WTC11 (cell line): Measurements from ENCODE around the gene ZDHHC4.

Experiments used
- CBFB ChIP-seq: sonication (generic); formaldehyde crosslinking; IDR thresholded peaks from 2 replicates; pipeline ENCODE4 v1.8.1; 2022; ENCODE audit warnings: mild to moderate bottlenecking, low read depth, missing genetic modification reagents
- CREM ChIP-seq: sonication (generic); formaldehyde crosslinking; IDR thresholded peaks from 2 replicates; pipeline ENCODE4 v1.8.1; 2022; ENCODE audit warnings: mild to moderate bottlenecking, missing genetic modification reagents, moderate library complexity
- ELF4 ChIP-seq: sonication (generic); formaldehyde crosslinking; IDR thresholded peaks from 2 replicates; pipeline ENCODE4 v1.8.1; 2022; ENCODE audit warnings: low read depth, mild to moderate bottlenecking, moderate library complexity, missing genetic modification reagents
- EMX1 ChIP-seq: fragments of 250-450 bp; sonication (Bioruptor Pico); IDR thresholded peaks from 2 replicates; pipeline ENCODE4 v1.8.0; 2021; ENCODE audit warnings: mild to moderate bottlenecking
- GABPB1 ChIP-seq: sonication (generic); formaldehyde crosslinking; IDR thresholded peaks from 2 replicates; pipeline ENCODE4 v1.8.1; 2023; ENCODE audit warnings: mild to moderate bottlenecking, missing genetic modification reagents
- KAT7 ChIP-seq: sonication (generic); formaldehyde crosslinking; IDR thresholded peaks from 2 replicates; pipeline ENCODE4 v1.8.1; 2023; ENCODE audit warnings: missing genetic modification reagents, mild to moderate bottlenecking, borderline replicate concordance
- MAX ChIP-seq: sonication (generic); formaldehyde crosslinking; IDR thresholded peaks from 2 replicates; pipeline ENCODE4 v1.8.0; 2022; ENCODE audit warnings: mild to moderate bottlenecking, missing genetic modification reagents
- MYBL2 ChIP-seq: sonication (generic); formaldehyde crosslinking; IDR thresholded peaks from 2 replicates; pipeline ENCODE4 v1.8.1; 2023; ENCODE audit warnings: mild to moderate bottlenecking, moderate library complexity, missing genetic modification reagents
- NFYB ChIP-seq: sonication (generic); formaldehyde crosslinking; conservative IDR thresholded peaks from 2 replicates; pipeline ENCODE4 v1.8.0; 2022; ENCODE audit warnings: low read depth, missing genetic modification reagents
- ZNF263 ChIP-seq: sonication (generic); formaldehyde crosslinking; IDR thresholded peaks from 2 replicates; pipeline ENCODE4 v1.8.1; 2022; ENCODE audit warnings: low read depth, mild to moderate bottlenecking, moderate library complexity, missing genetic modification reagents
- ZNF532 ChIP-seq: fragments of 250-450 bp; sonication (Bioruptor Pico); IDR thresholded peaks from 2 replicates; pipeline ENCODE4 v1.9.0; 2021; ENCODE audit warnings: mild to moderate bottlenecking, borderline replicate concordance
- TF ChIP-seq, protein P1 (sequence below): fragments of 200-600 bp; IDR thresholded peaks from 2 replicates; pipeline ENCODE4 v1.8.0; 2022; ENCODE audit warnings: antibody characterized with exemption
- TF ChIP-seq, protein P2 (sequence below): sonication (generic); formaldehyde crosslinking; IDR thresholded peaks from 2 replicates; pipeline ENCODE4 v1.8.1; 2023; ENCODE audit warnings: mild to moderate bottlenecking, missing genetic modification reagents
- TF ChIP-seq, protein P3 (sequence below): sonication (generic); formaldehyde crosslinking; IDR thresholded peaks from 2 replicates; pipeline ENCODE4 v1.8.0; 2022; ENCODE audit warnings: mild to moderate bottlenecking, missing genetic modification reagents

DNA sequence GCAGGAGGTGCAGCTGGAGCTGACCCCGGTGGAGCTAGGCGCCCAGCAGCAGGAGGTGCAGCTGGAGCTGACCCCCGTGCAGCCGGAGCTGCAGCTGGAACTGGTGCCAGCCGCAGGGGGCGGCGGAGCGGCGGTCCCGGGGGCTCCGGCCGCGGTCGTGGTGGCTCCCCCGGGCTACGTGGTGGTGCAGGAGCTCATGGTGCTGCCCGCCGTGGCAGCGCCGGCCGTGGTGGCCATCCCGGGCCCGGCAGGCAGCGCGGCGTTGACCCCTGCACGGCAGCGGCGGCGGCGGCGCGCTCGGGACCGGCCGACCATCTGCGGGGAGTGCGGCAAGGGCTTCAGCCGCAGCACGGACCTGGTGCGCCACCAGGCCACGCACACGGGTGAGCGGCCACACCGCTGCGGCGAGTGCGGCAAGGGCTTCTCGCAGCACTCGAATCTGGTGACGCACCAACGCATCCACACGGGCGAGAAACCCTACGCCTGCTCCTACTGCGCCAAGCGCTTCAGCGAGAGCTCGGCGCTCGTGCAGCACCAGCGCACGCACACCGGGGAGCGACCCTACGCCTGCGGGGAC is 45.0 kb downstream of the ZDHHC4 start:
- TF ChIP-seq, protein P1, sequence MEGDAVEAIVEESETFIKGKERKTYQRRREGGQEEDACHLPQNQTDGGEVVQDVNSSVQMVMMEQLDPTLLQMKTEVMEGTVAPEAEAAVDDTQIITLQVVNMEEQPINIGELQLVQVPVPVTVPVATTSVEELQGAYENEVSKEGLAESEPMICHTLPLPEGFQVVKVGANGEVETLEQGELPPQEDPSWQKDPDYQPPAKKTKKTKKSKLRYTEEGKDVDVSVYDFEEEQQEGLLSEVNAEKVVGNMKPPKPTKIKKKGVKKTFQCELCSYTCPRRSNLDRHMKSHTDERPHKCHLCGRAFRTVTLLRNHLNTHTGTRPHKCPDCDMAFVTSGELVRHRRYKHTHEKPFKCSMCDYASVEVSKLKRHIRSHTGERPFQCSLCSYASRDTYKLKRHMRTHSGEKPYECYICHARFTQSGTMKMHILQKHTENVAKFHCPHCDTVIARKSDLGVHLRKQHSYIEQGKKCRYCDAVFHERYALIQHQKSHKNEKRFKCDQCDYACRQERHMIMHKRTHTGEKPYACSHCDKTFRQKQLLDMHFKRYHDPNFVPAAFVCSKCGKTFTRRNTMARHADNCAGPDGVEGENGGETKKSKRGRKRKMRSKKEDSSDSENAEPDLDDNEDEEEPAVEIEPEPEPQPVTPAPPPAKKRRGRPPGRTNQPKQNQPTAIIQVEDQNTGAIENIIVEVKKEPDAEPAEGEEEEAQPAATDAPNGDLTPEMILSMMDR: no peak
- TF ChIP-seq MYBL2: no peak
- TF ChIP-seq ZNF532 (CRISPR knock-in tag): no peak
- no peak for TF ChIP-seq EMX1 (CRISPR knock-in tag)
- TF ChIP-seq ELF4 (CRISPR knock-in tag): no peak
- no peak for TF ChIP-seq MAX (CRISPR knock-in tag)
- no peak for TF ChIP-seq ZNF263 (CRISPR knock-in tag)
- no peak for TF ChIP-seq KAT7 (CRISPR knock-in tag)
- TF ChIP-seq, protein P2, sequence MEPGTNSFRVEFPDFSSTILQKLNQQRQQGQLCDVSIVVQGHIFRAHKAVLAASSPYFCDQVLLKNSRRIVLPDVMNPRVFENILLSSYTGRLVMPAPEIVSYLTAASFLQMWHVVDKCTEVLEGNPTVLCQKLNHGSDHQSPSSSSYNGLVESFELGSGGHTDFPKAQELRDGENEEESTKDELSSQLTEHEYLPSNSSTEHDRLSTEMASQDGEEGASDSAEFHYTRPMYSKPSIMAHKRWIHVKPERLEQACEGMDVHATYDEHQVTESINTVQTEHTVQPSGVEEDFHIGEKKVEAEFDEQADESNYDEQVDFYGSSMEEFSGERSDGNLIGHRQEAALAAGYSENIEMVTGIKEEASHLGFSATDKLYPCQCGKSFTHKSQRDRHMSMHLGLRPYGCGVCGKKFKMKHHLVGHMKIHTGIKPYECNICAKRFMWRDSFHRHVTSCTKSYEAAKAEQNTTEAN: no peak
- no peak for TF ChIP-seq CBFB (CRISPR knock-in tag)
- no peak for TF ChIP-seq CREM (CRISPR knock-in tag)
- no peak for TF ChIP-seq NFYB (CRISPR knock-in tag)
- no peak for TF ChIP-seq GABPB1 (CRISPR knock-in tag)
- TF ChIP-seq, protein P3, sequence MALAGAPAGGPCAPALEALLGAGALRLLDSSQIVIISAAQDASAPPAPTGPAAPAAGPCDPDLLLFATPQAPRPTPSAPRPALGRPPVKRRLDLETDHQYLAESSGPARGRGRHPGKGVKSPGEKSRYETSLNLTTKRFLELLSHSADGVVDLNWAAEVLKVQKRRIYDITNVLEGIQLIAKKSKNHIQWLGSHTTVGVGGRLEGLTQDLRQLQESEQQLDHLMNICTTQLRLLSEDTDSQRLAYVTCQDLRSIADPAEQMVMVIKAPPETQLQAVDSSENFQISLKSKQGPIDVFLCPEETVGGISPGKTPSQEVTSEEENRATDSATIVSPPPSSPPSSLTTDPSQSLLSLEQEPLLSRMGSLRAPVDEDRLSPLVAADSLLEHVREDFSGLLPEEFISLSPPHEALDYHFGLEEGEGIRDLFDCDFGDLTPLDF (CRISPR knock-in tag): no peak
